ENCODE data around the gene GNPTG. TPM values are rescaled to one million over a fixed set of nuclear protein-coding genes. Genes with fewer than 3 reads are reported as not detected.

Gene GNPTG
- total and polyA plus RNA-seq, 8 donors, result 30.0 to 87.9 (median 41.5) TPM

DNA sequence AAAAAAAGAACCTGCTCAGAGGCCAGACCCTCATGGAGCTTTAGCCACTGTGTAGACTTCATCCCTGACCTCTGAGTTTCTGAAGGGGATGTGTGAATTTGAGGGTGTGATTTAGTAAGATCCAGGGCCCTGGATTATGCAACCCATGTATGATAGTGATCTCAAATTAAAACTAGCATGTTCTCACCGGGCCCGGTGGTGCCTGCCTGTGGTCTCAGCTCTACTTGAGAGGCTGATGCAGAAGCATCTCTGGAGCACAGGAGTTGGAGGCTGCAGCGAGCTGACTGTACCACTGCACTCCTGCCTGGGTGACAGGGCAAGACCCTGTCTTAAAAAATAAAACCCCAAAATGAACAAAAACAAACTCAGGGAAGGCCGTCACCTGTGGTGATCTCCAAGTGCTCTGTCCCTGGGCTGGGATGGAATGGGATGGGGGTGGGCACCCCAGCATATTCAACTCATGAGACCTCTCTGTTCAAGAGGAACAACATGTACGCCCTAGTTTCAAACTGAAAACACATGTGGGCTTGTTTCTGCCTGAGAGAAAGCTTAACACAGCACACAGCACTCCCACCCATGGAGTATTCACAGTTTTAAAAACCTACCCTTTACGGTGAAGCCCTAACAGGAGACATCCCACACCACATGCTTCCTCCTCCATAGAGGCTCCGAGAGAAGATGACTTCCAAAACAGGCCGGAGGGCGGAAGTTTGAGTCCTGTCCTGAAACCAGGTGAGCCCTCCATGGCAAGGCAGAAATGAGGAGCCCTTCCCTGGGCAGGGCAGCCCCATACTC, 30.1 kb downstream of the GNPTG start:
- intact Hi-C loops (cut with DNase I; ENCODE audit: low total_unique reads), result no loop called here
- H3K36me3 ChIP-seq, result peaks cover 27 to 68% (median 61%) of the 10 kb centered on the region in 4 donors
- no peaks in the 10 kb centered on the region for H3K9me3 ChIP-seq
- peaks cover 20 to 28% (median 27%) of the 10 kb centered on the region in 4 donors for H3K4me1 ChIP-seq
- no peaks in the 10 kb centered on the region for H3K27me3 ChIP-seq
- WGBS, 5 donors, result 86 to 96% (median 92%) methylated on average over 9 of the region's 9 CpGs
- TF ChIP-seq EP300 (IDR thresholded peaks at IDR 0.05), result no peak
- H3K27ac ChIP-seq, result no peak overlapping the region
- H3K4me3 ChIP-seq, result no peak overlapping the region
- no peak for DNase-seq

DNA sequence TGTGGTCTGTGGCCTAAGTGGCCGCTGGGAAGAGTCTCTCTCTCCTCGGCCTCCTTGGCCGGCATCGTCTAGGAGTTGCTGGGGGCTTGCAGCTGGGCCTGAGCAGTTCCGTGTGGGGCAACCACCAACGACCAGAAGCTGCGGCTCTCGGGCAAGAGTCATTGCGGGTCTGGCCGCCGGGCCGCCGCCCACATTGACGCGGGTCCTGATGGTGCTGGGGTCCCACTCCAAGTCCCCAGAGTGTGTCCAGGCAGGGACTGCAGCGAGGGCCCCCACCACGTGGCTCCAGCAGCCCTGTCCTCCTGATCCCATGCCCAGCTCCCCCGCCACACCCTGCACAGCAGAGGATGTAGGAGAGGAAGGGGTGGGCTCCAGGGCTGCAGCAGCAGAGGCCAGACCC, 31.8 kb downstream of the GNPTG start:
- no peak for DNase-seq
- TF ChIP-seq EP300 (IDR thresholded peaks at IDR 0.05) (no peak), POLR2A (IDR thresholded peaks at IDR 0.05) (no peak), POLR2AphosphoS5 (IDR thresholded peaks at IDR 0.05) (no peak)
- TF ChIP-seq, protein P1, sequence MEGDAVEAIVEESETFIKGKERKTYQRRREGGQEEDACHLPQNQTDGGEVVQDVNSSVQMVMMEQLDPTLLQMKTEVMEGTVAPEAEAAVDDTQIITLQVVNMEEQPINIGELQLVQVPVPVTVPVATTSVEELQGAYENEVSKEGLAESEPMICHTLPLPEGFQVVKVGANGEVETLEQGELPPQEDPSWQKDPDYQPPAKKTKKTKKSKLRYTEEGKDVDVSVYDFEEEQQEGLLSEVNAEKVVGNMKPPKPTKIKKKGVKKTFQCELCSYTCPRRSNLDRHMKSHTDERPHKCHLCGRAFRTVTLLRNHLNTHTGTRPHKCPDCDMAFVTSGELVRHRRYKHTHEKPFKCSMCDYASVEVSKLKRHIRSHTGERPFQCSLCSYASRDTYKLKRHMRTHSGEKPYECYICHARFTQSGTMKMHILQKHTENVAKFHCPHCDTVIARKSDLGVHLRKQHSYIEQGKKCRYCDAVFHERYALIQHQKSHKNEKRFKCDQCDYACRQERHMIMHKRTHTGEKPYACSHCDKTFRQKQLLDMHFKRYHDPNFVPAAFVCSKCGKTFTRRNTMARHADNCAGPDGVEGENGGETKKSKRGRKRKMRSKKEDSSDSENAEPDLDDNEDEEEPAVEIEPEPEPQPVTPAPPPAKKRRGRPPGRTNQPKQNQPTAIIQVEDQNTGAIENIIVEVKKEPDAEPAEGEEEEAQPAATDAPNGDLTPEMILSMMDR (IDR thresholded peaks at IDR 0.05), result no peak
- peaks cover 35 to 83% (median 74%) of the 10 kb centered on the region in 4 donors for H3K36me3 ChIP-seq
- no peak overlapping the region for H3K4me3 ChIP-seq
- peaks cover 15 to 19% (median 17%) of the 10 kb centered on the region in 4 donors for H3K4me1 ChIP-seq
- WGBS, 5 donors, result 84 to 95% (median 93%) methylated on average over 8 to 18 of the region's 18 CpGs
- intact Hi-C loops (cut with DNase I; ENCODE audit: low total_unique reads), result no loop called here
- no peaks in the 10 kb centered on the region for H3K27me3 ChIP-seq
- H3K27ac ChIP-seq, result no peak overlapping the region
- H3K9me3 ChIP-seq, result no peaks in the 10 kb centered on the region

DNA sequence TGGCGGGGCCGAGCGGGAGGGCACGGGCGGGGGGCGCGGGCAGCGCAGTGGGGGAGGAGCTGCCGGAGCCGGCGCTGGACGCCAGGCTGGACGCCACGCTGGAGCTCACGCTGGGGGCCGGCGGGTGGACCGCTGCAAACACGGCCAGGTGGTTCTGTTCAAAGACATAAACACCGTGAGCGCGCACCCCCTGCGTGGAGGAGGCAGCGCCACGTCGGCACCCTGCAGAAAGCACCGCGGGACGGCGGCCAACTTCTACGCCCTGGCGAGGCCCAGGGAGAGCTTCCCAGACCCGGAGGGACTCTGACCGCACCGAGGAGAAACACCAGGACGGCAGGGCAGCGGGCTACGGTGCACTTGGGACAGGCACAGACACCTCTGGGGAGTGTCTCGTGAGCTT, 33.5 kb downstream of the GNPTG start:
- Histone ChIP-seq H3K4me3 (no peak overlapping the region), H3K4me1 (peaks cover 0 to 2% (median 1%) of the 10 kb centered on the region in 4 donors), H3K27me3 (no peaks in the 10 kb centered on the region), H3K36me3 (peaks cover 46 to 99% (median 91%) of the 10 kb centered on the region in 4 donors), H3K27ac (no peak overlapping the region), H3K9me3 (no peaks in the 10 kb centered on the region)
- TF ChIP-seq POLR2A (IDR thresholded peaks at IDR 0.05) (no peak), EP300 (IDR thresholded peaks at IDR 0.05) (no peak), POLR2AphosphoS5 (IDR thresholded peaks at IDR 0.05) (no peak)
- TF ChIP-seq, protein P1 (IDR thresholded peaks at IDR 0.05), result no peak
- intact Hi-C loops (cut with DNase I; ENCODE audit: low total_unique reads), result no loop called here
- WGBS, 5 donors, result 95 to 96% (median 96%) methylated on average over 25 to 39 of the region's 39 CpGs
- no peak for DNase-seq

DNA sequence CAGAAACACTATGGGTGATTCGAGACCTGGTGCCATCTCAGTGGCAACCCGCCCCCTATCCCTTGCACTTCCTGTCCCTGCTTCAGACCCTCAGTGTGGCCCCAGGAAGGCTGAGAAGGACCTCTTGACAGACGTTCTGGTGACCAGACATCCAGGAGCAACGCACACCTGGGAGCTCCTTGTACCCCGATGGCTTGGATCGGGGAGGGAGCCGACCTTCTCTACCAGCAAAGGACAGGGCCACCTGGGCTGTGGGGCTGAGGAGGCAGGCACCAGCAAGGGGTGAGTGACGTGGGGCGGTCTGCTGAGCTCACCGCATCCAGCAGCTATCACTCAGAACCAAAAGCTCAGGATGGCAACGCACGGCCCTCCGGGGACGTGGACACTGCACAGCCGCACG, 35.6 kb downstream of the GNPTG start:
- no peak for TF ChIP-seq EP300 (IDR thresholded peaks at IDR 0.05)
- TF ChIP-seq POLR2AphosphoS5 (IDR thresholded peaks at IDR 0.05), result no peak
- TF ChIP-seq POLR2A (IDR thresholded peaks at IDR 0.05), result no peak
- TF ChIP-seq, protein P1 (IDR thresholded peaks at IDR 0.05), result no peak
- H3K27me3 ChIP-seq, result no peaks in the 10 kb centered on the region
- no peaks in the 10 kb centered on the region for H3K4me1 ChIP-seq
- H3K27ac ChIP-seq, result no peak overlapping the region
- no peak overlapping the region for H3K4me3 ChIP-seq
- WGBS, 5 donors, result 89 to 95% (median 93%) methylated on average over 8 to 16 of the region's 16 CpGs
- intact Hi-C loops (cut with DNase I; ENCODE audit: low total_unique reads), result no loop called here
- H3K36me3 ChIP-seq, result peaks cover 51 to 99% (median 95%) of the 10 kb centered on the region in 4 donors
- DNase-seq, result no peak
- H3K9me3 ChIP-seq, result no peaks in the 10 kb centered on the region

DNA sequence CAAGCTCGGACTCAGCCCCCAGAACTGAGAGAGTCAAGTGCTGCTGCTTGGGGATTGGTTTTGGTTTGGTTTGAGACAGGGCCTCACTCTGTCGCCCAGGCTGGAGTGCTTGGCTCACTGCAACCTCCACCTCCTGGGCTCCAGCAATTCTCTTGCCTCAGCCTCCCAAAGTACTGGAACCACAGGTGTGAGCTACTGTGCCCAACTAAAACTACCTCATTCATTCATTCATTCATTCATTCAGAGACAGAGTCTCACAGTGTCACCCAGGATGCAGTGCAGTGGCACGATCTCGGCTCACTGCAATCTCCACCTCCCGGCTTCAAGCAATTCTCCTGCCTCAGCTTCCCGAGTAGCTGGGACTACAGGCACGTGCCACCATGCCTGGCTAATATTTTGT, 38.0 kb downstream of the GNPTG start:
- intact Hi-C loops (cut with DNase I; ENCODE audit: low total_unique reads), result no loop called here
- Histone ChIP-seq H3K27me3 (no peaks in the 10 kb centered on the region), H3K4me1 (no peaks in the 10 kb centered on the region), H3K4me3 (no peak overlapping the region), H3K27ac (no peak overlapping the region), H3K36me3 (peaks cover 57 to 99% (median 96%) of the 10 kb centered on the region in 4 donors), H3K9me3 (no peaks in the 10 kb centered on the region)
- no peak for DNase-seq
- WGBS, 5 donors, result 82 to 95% (median 93%) methylated on average over 7 of the region's 7 CpGs
- no peak for TF ChIP-seq POLR2AphosphoS5 (IDR thresholded peaks at IDR 0.05)
- no peak for TF ChIP-seq POLR2A (IDR thresholded peaks at IDR 0.05)
- TF ChIP-seq, protein P1 (IDR thresholded peaks at IDR 0.05), result no peak
- TF ChIP-seq EP300 (IDR thresholded peaks at IDR 0.05), result no peak
